GM18519 (cell line): Measurements from ENCODE around the gene DCUN1D2.

Experiments used
- ATAC-seq: cut with Tn5 transposase; IDR thresholded peaks from one replicate; pipeline ENCODE4 v1.9.1; 2021; ENCODE audit warnings: mild to moderate bottlenecking, moderate library complexity; ENCODE audit not compliant: unreplicated experiment, low FRiP score

Gene DCUN1D2

DNA sequence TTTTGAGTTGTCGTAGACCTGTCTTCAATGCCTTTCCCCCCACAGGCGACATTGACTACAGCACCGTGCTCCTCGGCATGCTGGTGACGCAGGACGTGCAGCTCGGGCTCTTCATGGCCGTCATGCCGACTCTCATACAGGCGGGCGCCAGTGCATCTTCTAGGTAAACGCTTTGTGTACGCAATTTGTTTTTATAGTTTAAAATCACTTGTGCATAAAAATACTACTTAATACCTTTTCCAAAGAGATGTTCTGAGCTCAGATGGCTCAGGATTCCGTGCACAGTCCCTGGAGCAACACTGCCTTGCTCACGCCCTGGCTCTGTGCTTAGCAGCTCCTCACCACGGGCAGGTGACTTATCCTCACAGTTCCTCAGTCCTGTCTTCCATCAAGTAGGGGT, 30.1 kb upstream of the DCUN1D2 start:
- ATAC-seq, result no peak

DNA sequence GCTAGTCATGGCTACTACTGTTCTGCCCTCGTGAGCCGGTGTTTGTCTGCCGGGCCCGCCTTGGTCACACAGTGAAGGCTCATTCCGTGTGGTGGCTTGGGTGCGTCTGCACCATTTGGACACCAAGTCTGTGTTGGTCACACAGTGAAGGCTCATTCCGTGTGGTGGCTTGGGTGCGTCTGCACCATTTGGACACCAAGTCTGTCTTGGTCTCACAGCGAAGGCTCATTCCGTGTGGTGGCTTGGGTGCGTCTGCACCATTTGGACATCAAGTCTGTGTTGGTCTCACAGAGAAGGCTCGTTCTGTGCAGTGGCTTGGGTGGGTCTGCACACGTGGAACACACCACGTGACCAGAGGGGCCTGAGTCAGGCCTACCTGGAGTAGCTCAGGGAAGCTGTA, 29.0 kb upstream of the DCUN1D2 start:
- no peak for ATAC-seq

DNA sequence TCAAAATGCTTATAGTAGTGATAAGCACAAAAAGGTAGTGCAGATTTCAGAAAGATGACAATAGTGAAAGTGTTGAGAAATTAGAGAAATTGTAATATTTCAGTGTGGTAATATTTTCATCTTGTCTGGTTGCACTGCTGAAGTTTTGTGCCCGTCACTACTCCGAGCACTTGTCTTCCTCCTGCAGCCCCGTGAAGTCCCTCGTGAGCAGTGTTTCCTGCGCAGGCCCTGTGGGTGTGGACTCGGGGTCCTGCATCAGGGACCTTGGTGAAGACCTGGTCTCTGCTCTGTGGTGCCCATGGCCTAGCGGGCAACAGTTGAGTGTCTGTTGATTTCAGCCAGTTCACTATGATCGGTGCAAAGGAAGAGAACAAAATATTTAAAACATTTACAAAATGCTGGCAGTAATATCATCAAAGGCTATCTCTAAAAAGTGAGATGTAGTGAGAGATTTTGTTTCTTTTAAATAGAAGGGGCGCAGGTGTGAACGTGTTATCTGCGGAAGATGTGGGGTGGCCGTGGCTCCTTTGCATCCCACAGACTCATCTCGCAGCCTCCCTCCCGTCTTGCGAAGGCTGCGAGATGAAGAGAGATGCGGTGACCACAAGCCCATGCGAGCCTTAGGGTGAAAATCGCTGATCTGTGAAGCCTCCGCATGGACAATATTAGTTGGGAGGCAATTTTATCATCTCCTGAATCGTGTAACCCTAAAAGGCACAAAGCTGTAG, 27.7 kb upstream of the DCUN1D2 start:
- ATAC-seq, result no peak

DNA sequence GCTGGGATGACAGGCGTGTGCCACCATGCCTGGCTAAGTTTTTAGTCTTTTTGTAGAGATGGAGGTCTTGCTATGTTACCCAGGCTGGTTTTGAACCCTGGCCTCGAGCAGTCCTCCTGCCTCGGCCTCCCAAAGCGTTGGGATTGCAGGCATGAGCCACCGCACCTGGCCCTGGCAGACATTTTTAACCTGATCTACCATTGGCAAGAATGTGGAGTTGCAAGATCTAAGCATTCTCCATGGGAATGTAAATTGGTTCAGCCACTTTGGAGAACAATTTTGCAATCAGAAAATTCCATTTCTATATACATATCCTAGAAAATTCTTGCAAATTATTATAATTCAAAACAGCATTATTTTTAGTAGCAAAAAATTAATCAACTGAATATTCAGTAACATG, 24.3 kb upstream of the DCUN1D2 start:
- ATAC-seq, result no peak

DNA sequence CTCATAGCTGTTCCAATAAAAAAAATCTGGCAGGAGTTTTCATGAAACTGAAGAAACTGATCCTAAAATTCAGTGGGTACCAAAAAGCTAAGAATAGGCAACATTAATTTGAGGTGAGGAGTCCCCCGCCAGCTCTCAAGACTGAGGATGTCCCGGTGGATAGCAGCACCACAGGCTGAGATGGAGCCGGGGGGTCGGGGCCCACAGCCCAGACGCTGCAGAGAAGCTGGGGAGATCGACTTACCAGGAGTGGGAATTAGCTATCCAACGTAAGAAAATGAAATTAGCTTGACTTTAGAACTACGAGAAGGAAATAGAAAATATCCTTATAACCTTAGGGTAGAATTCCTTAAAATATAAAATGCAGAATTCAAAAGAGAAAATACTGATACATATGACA, 23.2 kb upstream of the DCUN1D2 start:
- ATAC-seq, result no peak

DNA sequence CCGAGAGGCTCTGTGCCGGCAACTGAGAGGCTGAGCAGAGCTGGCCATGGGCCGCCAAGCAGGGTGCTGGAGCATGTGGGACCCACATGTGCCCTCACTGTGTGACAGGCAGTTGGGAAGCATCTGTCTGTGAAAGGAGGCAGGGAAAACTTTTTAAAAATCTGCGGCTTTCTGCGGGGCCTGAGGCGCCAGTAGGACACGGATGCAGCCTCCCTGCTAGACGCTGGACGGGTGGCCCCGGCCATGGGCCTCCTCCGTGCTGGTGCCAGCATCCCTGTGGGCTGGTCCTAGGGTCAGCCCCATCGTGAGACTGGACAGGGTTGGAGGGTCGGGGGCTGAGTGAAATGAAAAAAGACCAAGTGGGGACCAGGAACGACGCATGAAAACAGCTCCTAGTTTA, 20.9 kb upstream of the DCUN1D2 start:
- no peak for ATAC-seq

DNA sequence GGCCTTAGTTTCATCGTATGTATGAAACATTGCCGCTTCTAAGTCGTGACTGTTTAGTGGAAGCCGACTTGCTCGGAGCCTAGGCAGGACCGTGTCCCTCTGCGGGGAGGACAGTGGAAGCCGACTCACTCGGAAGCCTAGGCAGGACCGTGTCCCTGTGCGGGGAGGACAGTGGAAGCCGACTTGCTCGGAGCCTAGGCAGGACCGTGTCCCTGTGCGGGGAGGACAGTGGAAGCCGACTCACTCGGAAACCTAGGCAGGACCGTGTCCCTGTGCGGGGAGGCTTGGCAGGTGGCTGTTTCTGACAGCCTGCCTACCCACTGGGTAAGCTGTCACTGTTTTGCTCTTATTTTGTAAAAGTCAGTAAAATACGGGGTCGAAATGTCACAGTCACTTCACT, 20.4 kb upstream of the DCUN1D2 start:
- no peak for ATAC-seq

DNA sequence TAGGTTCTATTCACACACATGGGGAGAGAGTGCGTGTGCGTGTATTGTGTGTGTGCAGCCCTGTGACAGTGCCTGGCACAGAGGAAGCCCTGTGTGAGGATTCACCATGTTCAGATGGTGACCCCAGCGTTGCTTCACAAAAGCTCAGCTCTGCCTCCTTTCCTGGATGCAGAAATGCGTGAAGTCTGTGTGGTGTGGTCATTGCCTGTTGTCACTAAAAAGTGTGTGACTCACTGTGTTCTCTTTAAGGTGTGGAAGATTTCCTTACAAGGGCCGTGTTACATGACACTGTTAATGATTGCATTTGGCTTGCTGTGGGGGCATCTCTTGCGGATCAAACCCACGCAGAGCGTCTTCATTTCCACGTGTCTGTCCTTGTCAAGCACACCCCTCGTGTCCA, 19.5 kb upstream of the DCUN1D2 start:
- ATAC-seq, result no peak

DNA sequence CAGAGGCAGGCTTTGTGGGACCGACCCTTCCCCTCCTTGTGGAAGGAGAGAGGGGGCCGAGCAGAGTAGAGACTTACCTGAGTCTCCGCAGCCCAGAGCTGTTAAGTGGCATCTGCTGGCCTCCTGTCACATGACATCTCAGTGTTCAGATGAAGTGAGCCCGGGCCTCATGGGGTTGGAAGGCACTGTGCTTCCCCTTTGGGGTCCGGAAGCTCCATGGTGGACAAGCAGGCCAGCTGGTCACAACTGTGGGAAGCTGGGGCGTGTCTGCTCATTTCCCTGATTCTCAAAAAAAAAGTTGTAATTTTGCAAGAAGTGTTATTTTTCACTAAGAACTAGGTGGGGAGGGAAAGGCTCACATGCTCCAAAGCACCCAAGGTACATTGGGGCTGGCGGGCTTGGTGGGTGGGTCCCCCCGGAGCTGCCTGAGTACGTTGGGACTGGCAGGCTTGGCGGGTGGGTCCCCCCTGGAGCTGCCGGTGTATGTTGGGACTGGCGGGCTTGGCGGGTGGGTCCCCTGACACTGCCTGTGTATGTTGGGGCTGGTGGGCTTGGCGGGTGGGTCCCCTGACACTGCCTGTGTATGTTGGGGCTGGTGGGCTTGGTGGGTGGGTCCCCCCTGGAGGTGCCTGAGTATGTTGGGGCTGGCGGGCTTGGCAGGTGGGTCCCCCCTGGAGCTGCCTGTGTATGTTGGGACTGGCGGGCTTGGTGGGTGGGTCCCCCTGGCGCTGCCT, 18.2 kb upstream of the DCUN1D2 start:
- ATAC-seq, result no peak

DNA sequence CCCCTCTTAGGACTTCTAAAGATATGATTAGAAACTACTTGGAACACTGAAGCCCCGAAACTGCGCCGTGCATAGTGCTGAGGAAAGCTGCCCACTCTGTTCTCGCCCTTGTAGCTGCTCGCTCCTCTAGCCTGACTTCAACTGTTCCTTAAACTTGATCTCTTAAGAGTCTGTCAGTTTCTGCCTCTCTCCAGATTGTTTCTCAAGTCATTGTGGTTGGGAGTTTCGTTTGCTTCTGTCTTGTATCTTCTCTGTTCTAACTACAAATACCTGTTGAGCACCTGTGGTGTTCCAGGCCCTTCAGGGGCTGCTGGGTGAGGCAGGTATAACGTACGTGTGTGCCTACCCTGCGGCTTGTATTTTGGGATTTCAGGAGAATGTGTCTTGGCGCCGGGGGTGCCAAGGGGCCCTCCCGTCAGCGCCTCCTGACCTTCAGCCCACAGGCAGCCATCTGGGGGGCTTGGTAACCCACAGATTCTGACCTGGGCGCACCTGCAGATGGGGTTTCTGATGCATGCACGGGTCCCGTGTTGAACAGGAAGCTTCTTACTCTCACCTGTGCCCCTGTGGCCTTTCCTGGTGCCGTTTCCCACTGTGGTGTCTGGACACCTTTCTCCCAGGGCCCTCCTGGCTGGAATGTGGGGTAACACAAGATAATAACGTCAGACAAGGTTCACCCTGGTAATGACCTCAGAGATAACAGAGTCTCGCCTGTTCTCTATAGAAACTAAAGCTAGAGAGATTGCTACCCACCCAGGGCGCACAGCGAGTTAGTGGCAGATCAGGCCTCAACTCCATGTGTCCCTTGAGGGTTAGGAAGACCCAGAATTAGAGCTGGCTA, 17.2 kb upstream of the DCUN1D2 start:
- ATAC-seq, result no peak

DNA sequence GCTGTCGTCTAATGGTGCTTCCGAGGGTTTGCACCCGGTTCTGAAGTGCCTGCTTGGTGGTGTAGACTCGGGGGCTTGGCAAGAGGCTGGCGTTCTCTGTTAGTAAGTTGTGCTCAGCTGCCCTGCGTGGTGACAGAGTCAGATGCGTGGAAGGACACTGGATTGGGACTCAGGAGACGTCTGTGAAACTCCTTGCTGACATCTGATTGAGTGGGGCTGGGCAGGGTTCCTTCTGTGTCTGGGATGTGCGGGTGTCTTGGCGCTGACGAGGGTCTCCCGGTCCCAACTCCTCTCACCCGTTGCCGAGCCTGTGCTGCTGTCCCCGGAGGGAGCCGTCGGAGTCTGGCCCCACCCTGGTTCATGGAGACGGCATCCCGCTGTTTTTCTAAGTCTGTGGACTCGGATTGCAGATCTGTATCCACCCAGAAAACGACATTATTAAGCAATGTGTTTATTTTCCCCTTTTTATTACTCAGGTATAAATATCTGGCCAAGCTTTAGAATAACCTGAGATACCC, 16.4 kb upstream of the DCUN1D2 start:
- no peak for ATAC-seq

DNA sequence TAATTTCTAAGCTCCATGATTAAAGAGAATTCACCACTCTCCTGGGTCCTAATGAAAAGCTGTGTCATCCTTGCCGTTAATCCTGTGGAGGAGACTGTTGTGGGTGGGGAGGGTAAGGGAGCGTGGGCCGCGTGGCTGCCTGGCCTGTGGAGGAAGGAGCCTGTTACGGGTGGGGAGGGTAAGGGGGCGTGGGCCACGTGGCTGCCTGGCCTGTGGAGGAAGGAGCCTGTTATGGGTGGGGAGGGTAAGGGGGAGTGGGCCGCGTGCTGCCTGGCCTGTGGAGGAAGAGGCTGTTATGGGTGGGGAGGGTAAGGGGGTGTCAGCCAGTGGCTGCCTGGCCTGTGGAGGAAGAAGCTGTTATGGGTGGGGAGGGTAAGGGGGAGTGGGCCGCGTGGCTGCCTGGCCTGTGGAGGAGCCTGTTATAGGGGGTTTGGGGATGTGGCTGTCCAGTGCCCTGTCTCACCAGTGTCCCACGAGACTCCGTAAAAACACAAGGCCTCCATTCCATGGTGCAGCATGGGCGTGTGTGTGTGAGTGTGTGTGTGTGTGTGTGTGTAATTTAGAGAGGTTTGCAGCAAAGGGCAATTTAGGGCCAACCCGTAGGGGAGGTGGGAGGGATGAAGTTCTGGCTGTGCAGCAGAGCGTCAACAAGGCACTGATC, 15.6 kb upstream of the DCUN1D2 start:
- no peak for ATAC-seq

DNA sequence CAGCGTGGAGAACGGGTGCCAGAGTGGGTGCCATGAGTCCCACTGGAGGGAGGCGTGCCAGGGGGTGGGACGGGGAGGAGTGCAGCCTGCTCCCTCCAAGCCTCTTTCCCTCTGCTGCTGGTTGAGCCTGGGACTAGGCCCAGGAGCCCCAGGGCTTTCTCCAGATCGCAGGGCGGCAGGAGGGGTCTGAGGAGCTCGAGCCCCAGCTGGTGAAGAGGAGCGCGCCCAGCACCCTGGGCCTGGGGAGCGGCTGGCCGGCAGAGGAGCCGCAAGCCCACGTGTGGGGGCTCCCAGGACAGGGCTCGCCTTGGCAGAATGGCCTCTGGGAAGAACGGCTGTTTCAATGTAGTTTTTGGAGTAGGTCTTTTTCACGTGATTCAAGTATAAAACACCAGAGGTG, 12.2 kb upstream of the DCUN1D2 start:
- ATAC-seq, result no peak

DNA sequence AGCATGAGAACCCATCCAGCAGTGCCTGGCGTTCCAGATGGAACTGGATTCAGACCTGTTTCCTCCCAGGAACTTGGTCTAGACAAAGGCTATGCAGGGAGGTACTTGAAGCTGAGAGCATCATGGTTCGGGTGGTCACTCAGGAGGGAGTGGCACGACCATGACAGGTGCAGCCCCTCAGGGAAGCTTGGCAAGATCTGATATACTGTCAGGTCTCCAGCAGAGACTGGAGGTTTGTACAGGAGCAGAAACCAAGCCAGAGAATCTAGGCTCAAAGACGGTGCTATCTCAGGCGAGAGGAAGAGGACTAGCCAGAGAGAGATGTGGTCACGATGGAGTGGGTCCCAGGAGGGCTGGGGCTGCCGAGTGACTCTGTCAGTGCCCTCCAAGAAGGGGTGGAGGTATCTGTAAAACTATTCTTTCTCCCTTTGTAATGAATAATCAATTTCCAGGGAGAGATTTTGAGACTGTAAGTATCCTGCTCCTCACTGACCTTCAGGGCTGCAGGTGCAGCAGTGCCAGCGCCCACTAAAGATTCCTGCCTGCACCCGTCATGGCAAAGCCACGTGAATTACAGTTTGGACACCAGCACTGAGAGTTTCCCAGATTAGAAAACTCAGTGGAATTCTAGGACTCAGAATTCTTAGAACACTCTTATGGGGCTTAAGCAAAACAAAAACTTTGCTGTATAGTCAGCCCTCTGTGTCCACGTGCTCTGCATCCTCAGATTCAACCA, 10.2 kb upstream of the DCUN1D2 start:
- no peak for ATAC-seq

DNA sequence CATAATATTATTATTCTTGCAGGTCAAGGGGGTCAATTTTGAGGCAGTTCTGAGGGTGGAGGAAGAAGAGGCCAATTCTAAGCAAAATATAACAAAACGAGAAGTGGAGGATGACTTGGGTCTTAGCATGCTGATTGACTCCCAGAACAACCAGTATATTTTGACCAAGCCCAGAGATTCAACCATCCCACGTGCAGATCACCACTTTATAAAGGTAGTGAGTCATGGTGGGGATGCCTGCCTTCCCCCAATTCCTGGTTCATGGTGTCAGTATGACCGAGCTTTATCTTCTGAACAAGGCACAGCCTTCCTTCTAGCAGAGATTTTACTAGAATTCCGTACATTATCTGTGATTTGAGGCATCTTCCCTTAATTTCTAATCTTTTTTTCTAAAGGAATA, 9.4 kb upstream of the DCUN1D2 start:
- ATAC-seq, result no peak

DNA sequence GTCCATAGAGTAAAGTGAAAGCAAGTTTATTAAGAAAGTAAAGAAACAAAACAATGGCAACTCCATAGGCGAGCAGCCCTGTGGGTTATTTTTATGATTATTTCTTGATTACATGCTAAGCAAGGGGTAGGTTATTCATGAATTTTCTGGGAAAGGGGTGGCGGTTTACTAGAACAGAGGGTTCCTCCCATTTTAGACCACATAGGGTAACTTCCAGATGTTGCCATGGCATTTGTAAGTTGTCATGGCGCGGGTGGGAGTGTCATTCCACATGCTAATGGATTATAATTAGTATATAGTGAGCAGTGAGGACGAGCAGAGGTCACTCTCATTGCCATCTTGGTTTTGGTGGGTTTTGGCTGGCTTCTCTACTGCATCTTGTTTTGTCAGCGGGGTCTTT, 8.4 kb upstream of the DCUN1D2 start:
- ATAC-seq, result no peak

DNA sequence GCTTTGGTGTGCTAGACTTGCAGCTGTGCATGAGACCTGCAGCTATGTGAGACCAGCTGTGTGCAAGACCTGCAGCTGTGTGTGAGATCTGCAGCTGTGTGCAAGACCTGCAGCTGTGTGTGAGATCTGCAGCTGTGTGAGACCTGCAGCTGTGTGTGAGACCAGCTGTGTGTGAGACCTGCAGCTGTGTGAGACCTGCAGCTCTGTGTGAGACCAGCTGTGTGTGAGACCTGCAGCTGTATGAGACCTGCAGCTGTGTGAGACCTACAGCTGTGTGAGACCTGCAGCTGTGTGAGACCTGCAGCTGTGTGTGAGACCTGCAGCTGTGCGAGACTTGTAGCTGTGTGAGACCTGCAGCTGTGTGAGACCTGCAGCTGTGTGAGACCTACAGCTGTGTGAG, 6.7 kb upstream of the DCUN1D2 start:
- ATAC-seq, result no peak

DNA sequence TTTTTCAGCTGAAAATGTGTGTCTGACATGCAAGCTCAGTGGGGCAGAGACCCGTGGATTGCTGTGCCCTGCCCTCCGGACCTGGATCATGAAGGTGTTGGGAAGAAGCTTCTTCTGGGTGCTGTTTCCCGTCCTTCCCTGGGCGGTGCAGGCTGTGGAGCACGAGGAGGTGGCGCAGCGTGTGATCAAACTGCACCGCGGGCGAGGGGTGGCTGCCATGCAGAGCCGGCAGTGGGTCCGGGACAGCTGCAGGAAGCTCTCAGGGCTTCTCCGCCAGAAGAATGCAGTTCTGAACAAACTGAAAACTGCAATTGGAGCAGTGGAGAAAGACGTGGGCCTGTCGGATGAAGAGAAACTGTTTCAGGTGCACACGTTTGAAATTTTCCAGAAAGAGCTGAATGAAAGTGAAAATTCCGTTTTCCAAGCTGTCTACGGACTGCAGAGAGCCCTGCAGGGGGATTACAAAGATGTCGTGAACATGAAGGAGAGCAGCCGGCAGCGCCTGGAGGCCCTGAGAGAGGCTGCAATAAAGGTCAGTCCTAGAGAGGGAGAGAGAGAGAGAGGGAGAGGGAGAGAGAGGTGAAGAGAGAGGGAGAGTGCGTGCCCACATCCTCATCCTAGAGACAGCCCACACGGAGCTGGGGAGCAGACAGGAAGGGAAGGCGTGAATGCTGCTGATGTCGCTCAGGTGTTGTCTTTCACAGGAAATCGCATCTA, 5.1 kb upstream of the DCUN1D2 start:
- ATAC-seq, result no peak

DNA sequence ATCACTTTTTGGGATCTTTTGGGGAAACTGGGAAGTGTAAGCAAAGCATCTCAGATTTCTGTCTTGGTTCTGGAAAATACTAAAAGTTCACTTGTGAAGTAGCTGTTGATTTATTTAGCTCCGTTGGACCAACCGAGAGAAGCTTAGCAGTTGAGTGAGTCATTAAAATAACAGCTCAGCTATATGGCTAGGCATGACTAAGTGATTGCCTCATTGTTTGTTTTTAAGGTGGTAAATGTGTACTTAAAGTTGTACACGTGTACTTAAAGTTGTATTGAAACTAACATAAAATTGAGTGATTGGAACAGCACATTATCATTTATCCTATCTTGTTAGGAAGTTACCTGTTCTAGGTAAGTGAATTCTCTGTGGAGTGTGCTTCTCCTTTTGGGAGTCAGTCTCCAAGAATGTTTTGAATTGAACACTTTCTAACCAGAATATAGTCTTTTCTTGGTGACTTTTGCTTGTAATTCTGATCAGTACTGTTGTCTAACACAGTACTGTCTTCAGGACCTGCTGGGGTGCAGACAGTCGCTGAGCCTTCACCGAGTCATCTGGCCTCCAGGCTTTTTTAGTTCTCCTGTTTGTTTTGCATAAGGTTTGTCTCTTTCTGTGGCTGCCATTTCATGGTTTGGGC, 2.9 kb upstream of the DCUN1D2 start:
- ATAC-seq, result no peak
